HCT116 (cell line): ENCODE measurements around the gene C1orf167. TPM values are rescaled to one million over a fixed set of nuclear protein-coding genes. Genes with fewer than 3 reads are reported as not detected.

Source experiments
- ATAC-seq: fragments of 200-7000 bp; cut with Tn5 transposase; 2 replicates; pipeline ENCODE4 v1.9.1; 2020; ENCODE audit warnings: mild to moderate bottlenecking, moderate library complexity
- BruUV-seq: library from RNA; stranded (reverse); fragments of 400-500 nt; replicated peaks from 2 replicates; lab custom pipeline; 2021; lab: Mats Ljungman, UMichigan
- CTCF ChIA-PET: fragments of 300-600 bp; sonication (Branson Sonifier 250); formaldehyde crosslinking; loops from one replicate; lab custom pipeline; 2021; ENCODE audit warnings: antibody characterized with exemption; lab: Charles Lee
- POLR2A ChIA-PET: fragments of 300-600, 350-600 bp; sonication (Branson Sonifier 250); formaldehyde crosslinking; loops from one replicate; lab custom pipeline; 2021; ENCODE audit warnings: antibody characterized with exemption; lab: Charles Lee
- RAD21 ChIA-PET, 2 experiments: fragments of 300-600 bp; sonication (Branson Sonifier 250); formaldehyde crosslinking; loops; one replicate each; lab custom pipeline; 2023; ENCODE audit warnings: low total read pairs in 2 of 2; ENCODE audit not compliant: uncharacterized antibody in 2 of 2, unreplicated experiment in 2 of 2, low non-redundant PET in 1 of 2; lab: Charles Lee
- DNase-seq: peaks from one replicate; pipeline ENCODE4 v3.0.0-alpha.2; 2010; ENCODE audit warnings: low read depth, low spot score
- H2AFZ ChIP-seq: fragments of 200-600 bp; shearing (Covaris generic), sonication (generic); 2 replicates; pipeline ENCODE4 v1.6.1; 2017; ENCODE audit warnings: low read depth, mixed run types, mixed read lengths, antibody characterized with exemption, low read length; ENCODE audit not compliant: poor library complexity, severe bottlenecking
- H3K27ac ChIP-seq: 2 replicates; pipeline ENCODE4 v1.5.1; 2012; ENCODE audit warnings: low read depth, low read length
- H3K27me3 ChIP-seq: fragments of 200-600 bp; sonication (generic); 2 replicates; pipeline ENCODE4 v1.6.1; 2016; ENCODE audit warnings: mixed run types, low read length, mixed read lengths; ENCODE audit not compliant: insufficient read depth
- H3K36me3 ChIP-seq, 2 experiments: fragments of 200-500 bp in 1 of 2; fragments of 200-600 bp in 1 of 2; sonication (Bioruptor generic) in 1 of 2; sonication (generic) in 1 of 2; 2 replicates each; pipeline versions ENCODE4 v1.5.1 to v1.6.1; 2014 to 2016; ENCODE audit warnings: low read length in 2 of 2, inconsistent platforms in 1 of 2, mixed read lengths in 1 of 2, mixed run types in 1 of 2; ENCODE audit not compliant: insufficient read depth in 2 of 2, control insufficient read depth in 1 of 2
- H3K4me1 ChIP-seq, 2 experiments: fragments of 200-600 bp in 1 of 2; sonication (generic) in 1 of 2; 2 replicates each; pipeline versions ENCODE4 v1.5.1 to v1.6.1; 2012 to 2017; ENCODE audit warnings: low read length in 2 of 2, inconsistent platforms in 1 of 2, mild to moderate bottlenecking in 1 of 2, mixed read lengths in 1 of 2, mixed run types in 1 of 2, moderate library complexity in 1 of 2; ENCODE audit not compliant: insufficient read depth in 2 of 2, control insufficient read depth in 1 of 2
- H3K4me2 ChIP-seq: fragments of 200-600 bp; sonication (generic); 2 replicates; pipeline ENCODE4 v1.6.1; 2017; ENCODE audit warnings: mixed run types, low read length, mixed read lengths
- H3K4me3 ChIP-seq, 2 experiments: fragments of 200-600 bp in 1 of 2; sonication (generic) in 1 of 2; replicated peaks in 1 of 2; 2 replicates each; pipeline ENCODE4 v1.5.1; 2011 to 2016; ENCODE audit warnings: low read length in 2 of 2, control low read depth in 1 of 2, low read depth in 1 of 2, mild to moderate bottlenecking in 1 of 2, mixed read lengths in 1 of 2, mixed run types in 1 of 2
- H3K79me2 ChIP-seq: fragments of 200-600 bp; sonication (generic); 2 replicates; pipeline ENCODE4 v1.6.1; 2017; ENCODE audit warnings: mild to moderate bottlenecking, mixed run types, low read length, moderate library complexity, mixed read lengths; ENCODE audit not compliant: insufficient read depth
- H3K9ac ChIP-seq: fragments of 200-600 bp; sonication (generic); 2 replicates; pipeline ENCODE4 v1.6.1; 2016; ENCODE audit warnings: low read length, mixed read lengths
- H3K9me2 ChIP-seq: fragments of 200-600 bp; sonication (generic), shearing (Covaris generic); 2 replicates; pipeline ENCODE4 v1.6.1; 2017; ENCODE audit warnings: mixed run types, mild to moderate bottlenecking, moderate library complexity; ENCODE audit not compliant: insufficient read depth
- H3K9me3 ChIP-seq, 2 experiments: fragments of 200-500 bp in 1 of 2; fragments of 200-600 bp in 1 of 2; sonication (Bioruptor generic) in 1 of 2; sonication (generic) in 1 of 2; 2 replicates each; pipeline ENCODE4 v1.6.1; 2014 to 2017; ENCODE audit warnings: low read length in 2 of 2, mixed read lengths in 2 of 2, inconsistent platforms in 1 of 2, low read depth in 1 of 2, mild to moderate bottlenecking in 1 of 2, mixed run types in 1 of 2, moderate library complexity in 1 of 2; ENCODE audit not compliant: control insufficient read depth in 1 of 2, insufficient read depth in 1 of 2
- H4K20me1 ChIP-seq: fragments of 200-600 bp; sonication (generic), shearing (Covaris generic); 2 replicates; pipeline ENCODE4 v1.6.1; 2017; ENCODE audit warnings: mixed run types, mild to moderate bottlenecking, moderate library complexity; ENCODE audit not compliant: insufficient read depth
- CBX3 ChIP-seq: IDR thresholded peaks from 2 replicates; pipeline ENCODE4 v1.6.1; 2012; ENCODE audit warnings: low read depth
- FOSL1 ChIP-seq: IDR thresholded peaks from 2 replicates; pipeline ENCODE4 v1.6.1; 2012; ENCODE audit warnings: low read depth
- POLR2A ChIP-seq: IDR thresholded peaks from 2 replicates; pipeline ENCODE4 v1.7.0; 2011; ENCODE audit warnings: borderline replicate concordance; ENCODE audit not compliant: insufficient read depth, insufficient read length; ENCODE audit errors: extremely low read depth
- SIN3A ChIP-seq: IDR thresholded peaks from 2 replicates; pipeline ENCODE4 v1.6.1; 2012; ENCODE audit warnings: low read depth
- SP1 ChIP-seq: IDR thresholded peaks from 2 replicates; pipeline ENCODE4 v1.6.1; 2012; ENCODE audit warnings: low read depth
- YY1 ChIP-seq: IDR thresholded peaks from 2 replicates; pipeline ENCODE4 v1.6.1; 2011; ENCODE audit warnings: low read length, low read depth, moderate library complexity, mild to moderate bottlenecking; ENCODE audit not compliant: insufficient replicate concordance; ENCODE audit errors: extremely low read depth
- ZBTB33 ChIP-seq: IDR thresholded peaks from 2 replicates; pipeline ENCODE4 v1.6.1; 2011; ENCODE audit warnings: mild to moderate bottlenecking, low read length, moderate library complexity; ENCODE audit not compliant: insufficient replicate concordance; ENCODE audit errors: extremely low read depth
- ZFX ChIP-seq: fragments of 450-650 bp; IDR thresholded peaks from 2 replicates; pipeline ENCODE4 v1.6.1; 2017
- ZNF274 ChIP-seq: fragments of 200-500 bp; sonication (Bioruptor generic); IDR thresholded peaks from 2 replicates; pipeline ENCODE4 v1.6.1; 2014; ENCODE audit warnings: mild to moderate bottlenecking, low read depth, low read length, inconsistent platforms
- intact Hi-C: fragments of 100-400 bp; cut with micrococcal nuclease; formaldehyde crosslinking; loops from 2 replicates; pipeline ENCODE4 v1.10.0; 2022
- total RNA-seq: library from RNA; stranded (reverse); gene quantifications from one replicate; pipeline ENCODE4 v1.2.1, GENCODE V29; 2021; ENCODE audit not compliant: unreplicated experiment
- TF ChIP-seq, protein P1 (sequence below): IDR thresholded peaks from 2 replicates; pipeline ENCODE4 v1.6.1; 2012; ENCODE audit warnings: low read depth

C1orf167 gene
- total RNA-seq, 1 experiment from 2014 or later: 0.12 TPM

DNA sequence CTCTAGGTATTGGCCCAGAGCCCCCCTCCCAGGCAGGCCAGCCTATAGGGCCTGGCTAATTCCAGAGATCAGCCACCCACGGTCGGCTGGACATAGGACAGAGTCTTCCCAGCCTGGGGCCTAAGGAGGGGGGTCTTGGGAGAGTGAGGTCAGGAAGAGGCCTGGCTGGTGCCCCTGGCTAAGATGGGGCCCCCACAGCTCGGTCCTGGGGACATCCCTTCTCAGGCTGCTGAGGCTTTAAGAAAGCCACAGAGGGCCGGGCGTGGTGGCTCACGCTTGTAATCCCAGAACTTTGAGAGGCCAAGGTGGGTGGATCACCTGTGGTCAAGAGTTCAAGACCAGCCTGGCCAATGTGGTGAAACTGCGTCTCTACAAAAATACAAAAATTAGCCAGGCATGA lies 2.5 kb downstream of the C1orf167 start:
- H3K79me2 ChIP-seq: no peaks in the 10 kb centered on the region
- ChIA-PET RAD21 (no interaction called here), CTCF (interaction anchor here (0.7 kb wide), 1 partner anchor 45 kb away, joined by 3 read pairs; no protein-coding TSS in a partner anchor), POLR2A (no interaction called here)
- peaks cover 0 to 11% of the 10 kb centered on the region in 2 experiments; a peak in 1 of 4 replicates for H3K4me1 ChIP-seq
- DNase-seq (no peak), ATAC-seq (no peak)
- no peaks in the 10 kb centered on the region for H3K9me3 ChIP-seq
- H2AFZ ChIP-seq: no peak overlapping the region
- intact Hi-C loops: no loop called here
- no peaks in the 10 kb centered on the region for H3K36me3 ChIP-seq
- H3K27ac ChIP-seq: no peak overlapping the region
- no TSS peak for BruUV-seq
- no peak overlapping the region for H3K4me3 ChIP-seq
- H3K9me2 ChIP-seq: no peaks in the 10 kb centered on the region
- TF ChIP-seq SP1: no peak
- TF ChIP-seq ZBTB33: no peak
- TF ChIP-seq FOSL1: no peak
- TF ChIP-seq SIN3A: no peak
- TF ChIP-seq POLR2A: no peak
- TF ChIP-seq, protein P1, sequence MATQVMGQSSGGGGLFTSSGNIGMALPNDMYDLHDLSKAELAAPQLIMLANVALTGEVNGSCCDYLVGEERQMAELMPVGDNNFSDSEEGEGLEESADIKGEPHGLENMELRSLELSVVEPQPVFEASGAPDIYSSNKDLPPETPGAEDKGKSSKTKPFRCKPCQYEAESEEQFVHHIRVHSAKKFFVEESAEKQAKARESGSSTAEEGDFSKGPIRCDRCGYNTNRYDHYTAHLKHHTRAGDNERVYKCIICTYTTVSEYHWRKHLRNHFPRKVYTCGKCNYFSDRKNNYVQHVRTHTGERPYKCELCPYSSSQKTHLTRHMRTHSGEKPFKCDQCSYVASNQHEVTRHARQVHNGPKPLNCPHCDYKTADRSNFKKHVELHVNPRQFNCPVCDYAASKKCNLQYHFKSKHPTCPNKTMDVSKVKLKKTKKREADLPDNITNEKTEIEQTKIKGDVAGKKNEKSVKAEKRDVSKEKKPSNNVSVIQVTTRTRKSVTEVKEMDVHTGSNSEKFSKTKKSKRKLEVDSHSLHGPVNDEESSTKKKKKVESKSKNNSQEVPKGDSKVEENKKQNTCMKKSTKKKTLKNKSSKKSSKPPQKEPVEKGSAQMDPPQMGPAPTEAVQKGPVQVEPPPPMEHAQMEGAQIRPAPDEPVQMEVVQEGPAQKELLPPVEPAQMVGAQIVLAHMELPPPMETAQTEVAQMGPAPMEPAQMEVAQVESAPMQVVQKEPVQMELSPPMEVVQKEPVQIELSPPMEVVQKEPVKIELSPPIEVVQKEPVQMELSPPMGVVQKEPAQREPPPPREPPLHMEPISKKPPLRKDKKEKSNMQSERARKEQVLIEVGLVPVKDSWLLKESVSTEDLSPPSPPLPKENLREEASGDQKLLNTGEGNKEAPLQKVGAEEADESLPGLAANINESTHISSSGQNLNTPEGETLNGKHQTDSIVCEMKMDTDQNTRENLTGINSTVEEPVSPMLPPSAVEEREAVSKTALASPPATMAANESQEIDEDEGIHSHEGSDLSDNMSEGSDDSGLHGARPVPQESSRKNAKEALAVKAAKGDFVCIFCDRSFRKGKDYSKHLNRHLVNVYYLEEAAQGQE: no peak
- no peak for TF ChIP-seq ZNF274
- TF ChIP-seq ZFX: no peak
- TF ChIP-seq CBX3: no peak
- TF ChIP-seq YY1: no peak
- no peak overlapping the region for H3K9ac ChIP-seq
- H3K4me2 ChIP-seq: no peak overlapping the region
- no peaks in the 10 kb centered on the region for H3K27me3 ChIP-seq
- no peaks in the 10 kb centered on the region for H4K20me1 ChIP-seq
